Measurements from ENCODE around the gene RND3. TPM values are rescaled to one million over a fixed set of nuclear protein-coding genes. Genes with fewer than 3 reads are reported as not detected.

RND3 gene
- total and polyA plus RNA-seq, 9 of the 15 experiments (the other 6 are each of a cell fraction or from before 2014, with no cell fraction given) = 0.22 to 0.64 (median 0.29) TPM; not detected in 4

GRCh38 chr2:150490466-150490865 lies 3.0 kb upstream of the RND3 start:
- Histone ChIP-seq H3K27ac (ENCODE audit: extremely low read depth, low read depth, low read length) (no peak overlapping the region), H3K4me1 (replicated peaks in 1 of 2; ENCODE audit: control insufficient read depth in 2 of 2, insufficient read depth in 2 of 2, low read length in 2 of 2) (peaks cover 0 to 8% of the 10 kb centered on the region in 2 experiments; a peak in 1 of 5 replicates), H3K9ac (ENCODE audit: insufficient read depth in 1 of 2, low read depth in 2 of 2, low read length in 2 of 2) (no peak overlapping the region), H2AFZ (ENCODE audit: low read depth, low read length) (no peak overlapping the region), H4K20me1 (replicated peaks; ENCODE audit: control insufficient read depth, insufficient read depth, low read length) (no peaks in the 10 kb centered on the region), H3K27me3 (ENCODE audit: control insufficient read depth in 2 of 2, insufficient read depth in 2 of 2, low read length in 2 of 2) (0 out of 5 replicates have a peak, but pooled peaks cover 0 to 6% of the 10 kb centered on the region in 2 experiments), H3K4me2 (ENCODE audit: insufficient read depth, low read length) (no peak overlapping the region), H3K4me3 (no peak overlapping the region), H3K9me1 (ENCODE audit: control insufficient read depth, insufficient read depth, low read length) (no peaks in the 10 kb centered on the region), H3K79me2 (ENCODE audit: control insufficient read depth, insufficient read depth, low read length) (no peaks in the 10 kb centered on the region), H3K9me3 (replicated peaks; ENCODE audit: control insufficient read depth, insufficient read depth, low read depth, low read length) (no peaks in the 10 kb centered on the region), H3K36me3 (ENCODE audit: control insufficient read depth, insufficient read depth, low read length) (no peaks in the 10 kb centered on the region)
- POLR2A ChIA-PET = no interaction called here
- DNase-seq (ENCODE audit: extremely low read depth in 1 of 4, low spot score in 3 of 4) = no peak
- WGBS (ENCODE audit: insufficient coverage, low coverage, missing lambda C conversion rate) = 3% methylated on average over 6 of the region's 6 CpGs
- FAIRE-seq = no peak
- BruUV-seq (replicated peaks) = no TSS peak
- intact Hi-C loops (cut with micrococcal nuclease) (no loop called here), in situ Hi-C loops (cut with MboI) (loop anchor here (25.0 kb wide), 1 partner anchor 878 kb away; no protein-coding TSS in a partner anchor)
- CTCF ChIA-PET (ENCODE audit: low intra/inter-chr PET ratio) = no interaction called here
- TF ChIP-seq FOXK1 (CRISPR knock-in tag; IDR thresholded peaks at IDR 0.05; ENCODE audit: borderline replicate concordance) (no peak), ZNF24 (IDR thresholded peaks at IDR 0.05) (peak; percentile 48; the same call in 1 of the 2 replicates), PURB (CRISPR knock-in tag; IDR thresholded peaks at IDR 0.05; ENCODE audit: low read depth) (no peak)
- no peak for ATAC-seq

- WGBS (ENCODE audit: insufficient coverage, low coverage, missing lambda C conversion rate) = 3% methylated on average over 45 of the region's 45 CpGs
- BruUV-seq (replicated peaks) = no TSS peak
- intact Hi-C loops (cut with micrococcal nuclease) = loop anchor here (1.0 kb wide), 1 partner anchor 890 kb away; no protein-coding TSS in a partner anchor
- ChIA-PET POLR2A (no interaction called here), CTCF (ENCODE audit: low intra/inter-chr PET ratio) (no interaction called here)
- Histone ChIP-seq H3K27ac (ENCODE audit: extremely low read depth, low read depth, low read length) (no peak overlapping the region), H3K4me1 (replicated peaks in 1 of 2; ENCODE audit: control insufficient read depth in 2 of 2, insufficient read depth in 2 of 2, low read length in 2 of 2) (peaks cover 0 to 8% of the 10 kb centered on the region in 2 experiments; a peak in 1 of 5 replicates), H3K36me3 (ENCODE audit: control insufficient read depth, insufficient read depth, low read length) (no peaks in the 10 kb centered on the region), H3K79me2 (ENCODE audit: control insufficient read depth, insufficient read depth, low read length) (no peaks in the 10 kb centered on the region), H4K20me1 (replicated peaks; ENCODE audit: control insufficient read depth, insufficient read depth, low read length) (no peaks in the 10 kb centered on the region), H3K9me3 (replicated peaks; ENCODE audit: control insufficient read depth, insufficient read depth, low read depth, low read length) (no peaks in the 10 kb centered on the region), H3K4me3 (no peak overlapping the region), H3K9ac (ENCODE audit: insufficient read depth in 1 of 2, low read depth in 2 of 2, low read length in 2 of 2) (no peak overlapping the region), H3K9me1 (ENCODE audit: control insufficient read depth, insufficient read depth, low read length) (no peaks in the 10 kb centered on the region), H2AFZ (ENCODE audit: low read depth, low read length) (no peak overlapping the region), H3K4me2 (ENCODE audit: insufficient read depth, low read length) (no peak overlapping the region), H3K27me3 (ENCODE audit: control insufficient read depth in 2 of 2, insufficient read depth in 2 of 2, low read length in 2 of 2) (0 out of 5 replicates have a peak, but pooled peaks cover 0 to 6% of the 10 kb centered on the region in 2 experiments)
- ATAC-seq (no peak), DNase-seq (ENCODE audit: extremely low read depth in 1 of 4, low spot score in 3 of 4) (no peak), FAIRE-seq (no peak)
- in situ Hi-C loops (cut with MboI) = loop anchor here (25.0 kb wide), 1 partner anchor 875 kb away; no protein-coding TSS in a partner anchor
- TF ChIP-seq, protein P1, sequence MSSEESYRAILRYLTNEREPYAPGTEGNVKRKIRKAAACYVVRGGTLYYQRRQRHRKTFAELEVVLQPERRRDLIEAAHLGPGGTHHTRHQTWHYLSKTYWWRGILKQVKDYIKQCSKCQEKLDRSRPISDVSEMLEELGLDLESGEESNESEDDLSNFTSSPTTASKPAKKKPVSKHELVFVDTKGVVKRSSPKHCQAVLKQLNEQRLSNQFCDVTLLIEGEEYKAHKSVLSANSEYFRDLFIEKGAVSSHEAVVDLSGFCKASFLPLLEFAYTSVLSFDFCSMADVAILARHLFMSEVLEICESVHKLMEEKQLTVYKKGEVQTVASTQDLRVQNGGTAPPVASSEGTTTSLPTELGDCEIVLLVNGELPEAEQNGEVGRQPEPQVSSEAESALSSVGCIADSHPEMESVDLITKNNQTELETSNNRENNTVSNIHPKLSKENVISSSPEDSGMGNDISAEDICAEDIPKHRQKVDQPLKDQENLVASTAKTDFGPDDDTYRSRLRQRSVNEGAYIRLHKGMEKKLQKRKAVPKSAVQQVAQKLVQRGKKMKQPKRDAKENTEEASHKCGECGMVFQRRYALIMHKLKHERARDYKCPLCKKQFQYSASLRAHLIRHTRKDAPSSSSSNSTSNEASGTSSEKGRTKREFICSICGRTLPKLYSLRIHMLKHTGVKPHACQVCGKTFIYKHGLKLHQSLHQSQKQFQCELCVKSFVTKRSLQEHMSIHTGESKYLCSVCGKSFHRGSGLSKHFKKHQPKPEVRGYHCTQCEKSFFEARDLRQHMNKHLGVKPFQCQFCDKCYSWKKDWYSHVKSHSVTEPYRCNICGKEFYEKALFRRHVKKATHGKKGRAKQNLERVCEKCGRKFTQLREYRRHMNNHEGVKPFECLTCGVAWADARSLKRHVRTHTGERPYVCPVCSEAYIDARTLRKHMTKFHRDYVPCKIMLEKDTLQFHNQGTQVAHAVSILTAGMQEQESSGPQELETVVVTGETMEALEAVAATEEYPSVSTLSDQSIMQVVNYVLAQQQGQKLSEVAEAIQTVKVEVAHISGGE (CRISPR knock-in tag; IDR thresholded peaks at IDR 0.05) = no peak
- no peak for TF ChIP-seq ZSCAN32 (CRISPR knock-in tag; IDR thresholded peaks at IDR 0.05)
- TF ChIP-seq SAFB2 (IDR thresholded peaks at IDR 0.05; ENCODE audit: borderline replicate concordance, low read depth, low read length, severe bottlenecking) = no peak
- no peak for TF ChIP-seq ZNF75A (CRISPR knock-in tag; IDR thresholded peaks at IDR 0.05)
- no peak for TF ChIP-seq ZNF699 (CRISPR knock-in tag; IDR thresholded peaks at IDR 0.05; ENCODE audit: insufficient replicate concordance)
- TF ChIP-seq FOXA3 (CRISPR knock-in tag; conservative IDR thresholded peaks at IDR 0.05 in 1 of 2, IDR thresholded peaks at IDR 0.05 in 1 of 2) = no peak
- no peak for TF ChIP-seq RB1 (IDR thresholded peaks at IDR 0.05; ENCODE audit: low read depth)
These were observed 655 bp downstream of the RND3 start for GRCh38 chr2:150486539-150487484.
